ENCODE measurements around the gene DACT2. TPM values are rescaled to one million over a fixed set of nuclear protein-coding genes. Genes with fewer than 3 reads are reported as not detected.

DACT2 gene
- total and polyA plus RNA-seq, 10 donors: 0.04 to 0.09 TPM; not detected in 8

GRCh38 chr6:168311410-168312124, 8.0 kb downstream of the DACT2 start:
- H3K27me3 ChIP-seq (replicated peaks in 1 of 7): peaks cover 0 to 46% (median 0%) of the 10 kb centered on the region in 7 donors
- 89 to 93% (median 92%) methylated on average over 11 of the region's 11 CpGs for WGBS, 5 donors
- H3K27ac ChIP-seq: no peak overlapping the region
- TF ChIP-seq POLR2A (IDR thresholded peaks at IDR 0.05) (no peak), POLR2AphosphoS5 (IDR thresholded peaks at IDR 0.05) (no peak)
- TF ChIP-seq, protein P1, sequence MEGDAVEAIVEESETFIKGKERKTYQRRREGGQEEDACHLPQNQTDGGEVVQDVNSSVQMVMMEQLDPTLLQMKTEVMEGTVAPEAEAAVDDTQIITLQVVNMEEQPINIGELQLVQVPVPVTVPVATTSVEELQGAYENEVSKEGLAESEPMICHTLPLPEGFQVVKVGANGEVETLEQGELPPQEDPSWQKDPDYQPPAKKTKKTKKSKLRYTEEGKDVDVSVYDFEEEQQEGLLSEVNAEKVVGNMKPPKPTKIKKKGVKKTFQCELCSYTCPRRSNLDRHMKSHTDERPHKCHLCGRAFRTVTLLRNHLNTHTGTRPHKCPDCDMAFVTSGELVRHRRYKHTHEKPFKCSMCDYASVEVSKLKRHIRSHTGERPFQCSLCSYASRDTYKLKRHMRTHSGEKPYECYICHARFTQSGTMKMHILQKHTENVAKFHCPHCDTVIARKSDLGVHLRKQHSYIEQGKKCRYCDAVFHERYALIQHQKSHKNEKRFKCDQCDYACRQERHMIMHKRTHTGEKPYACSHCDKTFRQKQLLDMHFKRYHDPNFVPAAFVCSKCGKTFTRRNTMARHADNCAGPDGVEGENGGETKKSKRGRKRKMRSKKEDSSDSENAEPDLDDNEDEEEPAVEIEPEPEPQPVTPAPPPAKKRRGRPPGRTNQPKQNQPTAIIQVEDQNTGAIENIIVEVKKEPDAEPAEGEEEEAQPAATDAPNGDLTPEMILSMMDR (IDR thresholded peaks at IDR 0.05 in 8 of 11, conservative IDR thresholded peaks at IDR 0.05 in 3 of 11): no peak
- intact Hi-C loops (cut with DNase I; ENCODE audit: low total_unique reads): no loop called here
- H3K4me1 ChIP-seq: no peaks in the 10 kb centered on the region
- H3K36me3 ChIP-seq: no peaks in the 10 kb centered on the region
- H3K4me3 ChIP-seq: no peak overlapping the region
- no peaks in the 10 kb centered on the region for H3K9me3 ChIP-seq
- no peak for DNase-seq

DNA sequence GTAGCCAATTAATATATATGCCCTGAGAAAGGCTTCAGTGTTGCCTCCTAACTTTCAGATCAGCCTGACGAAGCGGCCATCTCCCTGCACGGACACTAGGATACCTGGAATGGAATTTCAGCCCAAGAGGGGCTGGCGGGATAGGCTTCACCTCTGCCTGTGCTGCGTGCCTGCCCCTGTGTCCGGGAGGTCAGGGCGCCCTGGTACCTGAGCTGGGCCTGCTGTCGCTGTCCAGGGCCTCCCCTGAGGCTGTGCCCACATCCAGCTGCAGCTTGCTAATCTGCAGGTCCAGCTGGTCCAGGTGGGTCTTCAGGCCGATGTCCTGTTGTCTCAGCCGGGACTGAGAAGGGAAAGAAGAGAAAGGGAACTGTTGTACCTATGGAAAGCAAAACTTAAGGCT, 8.6 kb downstream of the DACT2 start:
- no peaks in the 10 kb centered on the region for H3K9me3 ChIP-seq
- H3K27ac ChIP-seq: no peak overlapping the region
- intact Hi-C loops (cut with DNase I; ENCODE audit: low total_unique reads): no loop called here
- no peak for DNase-seq
- TF ChIP-seq POLR2A (IDR thresholded peaks at IDR 0.05) (no peak), POLR2AphosphoS5 (IDR thresholded peaks at IDR 0.05) (no peak)
- 86 to 95% (median 90%) methylated on average over 8 to 10 of the region's 10 CpGs for WGBS, 5 donors
- no peak overlapping the region for H3K4me3 ChIP-seq
- no peaks in the 10 kb centered on the region for H3K4me1 ChIP-seq
- no peaks in the 10 kb centered on the region for H3K36me3 ChIP-seq
- peaks cover 0 to 46% (median 0%) of the 10 kb centered on the region in 7 donors for H3K27me3 ChIP-seq (replicated peaks in 1 of 7)

- Histone ChIP-seq H3K4me1 (no peaks in the 10 kb centered on the region), H3K27me3 (replicated peaks in 1 of 7) (peaks cover 0 to 44% (median 0%) of the 10 kb centered on the region in 7 donors), H3K36me3 (no peaks in the 10 kb centered on the region), H3K27ac (no peak overlapping the region), H3K4me3 (no peak overlapping the region), H3K9me3 (no peaks in the 10 kb centered on the region)
- intact Hi-C loops (cut with DNase I; ENCODE audit: low total_unique reads): no loop called here
- WGBS, 5 donors: 84 to 92% (median 91%) methylated on average over 10 to 11 of the region's 11 CpGs
- no peak for DNase-seq
- TF ChIP-seq POLR2AphosphoS5 (IDR thresholded peaks at IDR 0.05) (no peak), POLR2A (IDR thresholded peaks at IDR 0.05) (no peak)
- TF ChIP-seq, protein P1 (IDR thresholded peaks at IDR 0.05 in 8 of 11, conservative IDR thresholded peaks at IDR 0.05 in 3 of 11): no peak
These were observed 9.2 kb downstream of the DACT2 start for GRCh38 chr6:168310403-168310802.

- Histone ChIP-seq H3K27me3 (replicated peaks in 1 of 7) (peaks cover 0 to 40% (median 0%) of the 10 kb centered on the region in 7 donors), H3K4me3 (no peak overlapping the region), H3K27ac (no peak overlapping the region), H3K4me1 (no peaks in the 10 kb centered on the region), H3K36me3 (no peaks in the 10 kb centered on the region), H3K9me3 (no peaks in the 10 kb centered on the region)
- DNase-seq: no peak
- no peak for TF ChIP-seq POLR2AphosphoS5 (IDR thresholded peaks at IDR 0.05)
- TF ChIP-seq POLR2A (IDR thresholded peaks at IDR 0.05): no peak
- TF ChIP-seq, protein P1 (IDR thresholded peaks at IDR 0.05 in 8 of 11, conservative IDR thresholded peaks at IDR 0.05 in 3 of 11): no peak
- WGBS, 5 donors: 86 to 95% (median 92%) methylated on average over 8 to 15 of the region's 15 CpGs
- intact Hi-C loops (cut with DNase I; ENCODE audit: low total_unique reads): no loop called here
These were observed 9.6 kb downstream of the DACT2 start for GRCh38 chr6:168309997-168310396.

Data from spleen (tissue), 11 donors.